ENCODE measurements around the gene B3GAT2. TPM values are rescaled to one million over a fixed set of nuclear protein-coding genes. Genes with fewer than 3 reads are reported as not detected.

Gene B3GAT2
- total RNA-seq, 1 experiment from 2014 or later = 0.05 TPM

- Histone ChIP-seq H3K9me3 (ENCODE audit: control insufficient read depth, insufficient read depth, low read depth, low read length) (no peaks in the 10 kb centered on the region), H3K4me3 (ENCODE audit: low read depth in 2 of 2, low read length in 2 of 2) (no peak overlapping the region), H3K27me3 (ENCODE audit: control insufficient read depth, insufficient read depth, low read length) (peaks cover 6% of the 10 kb centered on the region; the same call in 1 of the 2 replicates), H3K36me3 (ENCODE audit: control insufficient read depth, insufficient read depth, low read length) (no peaks in the 10 kb centered on the region), H3K27ac (ENCODE audit: low read length) (no peak overlapping the region), H3K4me1 (ENCODE audit: control insufficient read depth, insufficient read depth, low read length) (no peaks in the 10 kb centered on the region)
- in situ Hi-C loops (cut with HindIII; ENCODE audit: low pct_unique_long_range_greater_than_20kb, low sequenced_read_pairs) = no loop called here
- ChIA-PET POLR2A (no interaction called here), CTCF (interaction anchor here (1.1 kb wide), 1 partner anchor 113 kb away, joined by 3 read pairs; no protein-coding TSS in a partner anchor)
- intact Hi-C loops (cut with micrococcal nuclease; ENCODE audit: unreplicated experiment) = no loop called here
- TF ChIP-seq TCF7L2 (IDR thresholded peaks at IDR 0.05; ENCODE audit: low read depth, low read length) (no peak), CTCF (IDR thresholded peaks at IDR 0.05) (peak; percentile 59), SIN3A (IDR thresholded peaks at IDR 0.05; ENCODE audit: borderline replicate concordance, insufficient read depth, low read depth, low read length) (no peak)
- no peak for ATAC-seq
- no peak for DNase-seq (ENCODE audit: low read depth, low spot score)
- BruUV-seq (replicated peaks) = no TSS peak
These were observed 55.5 kb downstream of the B3GAT2 start for GRCh38 chr6:70901324-70901723.

- no TSS peak for BruUV-seq (replicated peaks)
- ChIA-PET CTCF (no interaction called here), POLR2A (no interaction called here)
- TF ChIP-seq POLR2AphosphoS5 (IDR thresholded peaks at IDR 0.05; ENCODE audit: low read depth, low read length) (no peak), CTCF (IDR thresholded peaks at IDR 0.05) (no peak), SIN3A (IDR thresholded peaks at IDR 0.05; ENCODE audit: borderline replicate concordance, insufficient read depth, low read depth, low read length) (no peak), TCF7L2 (IDR thresholded peaks at IDR 0.05; ENCODE audit: low read depth, low read length) (no peak), REST (IDR thresholded peaks at IDR 0.05; ENCODE audit: insufficient read depth in 1 of 2, low read depth in 2 of 2, low read length in 1 of 2) (no peak)
- ATAC-seq = no peak
- Histone ChIP-seq H3K9me3 (ENCODE audit: control insufficient read depth, insufficient read depth, low read depth, low read length) (no peaks in the 10 kb centered on the region), H3K4me1 (ENCODE audit: control insufficient read depth, insufficient read depth, low read length) (no peaks in the 10 kb centered on the region), H3K27ac (ENCODE audit: low read length) (no peak overlapping the region), H3K4me3 (ENCODE audit: low read depth in 2 of 2, low read length in 2 of 2) (no peak overlapping the region), H3K36me3 (ENCODE audit: control insufficient read depth, insufficient read depth, low read length) (no peaks in the 10 kb centered on the region), H3K27me3 (ENCODE audit: control insufficient read depth, insufficient read depth, low read length) (peaks cover 13% of the 10 kb centered on the region; the same call in 1 of the 2 replicates)
- intact Hi-C loops (cut with micrococcal nuclease; ENCODE audit: unreplicated experiment) = no loop called here
- in situ Hi-C loops (cut with HindIII; ENCODE audit: low pct_unique_long_range_greater_than_20kb, low sequenced_read_pairs) = no loop called here
- DNase-seq (ENCODE audit: low read depth, low spot score) = no peak
These were observed 56.8 kb downstream of the B3GAT2 start for GRCh38 chr6:70900047-70900446.
